ENCODE data around the gene CALML3. TPM values are rescaled to one million over a fixed set of nuclear protein-coding genes. Genes with fewer than 3 reads are reported as not detected.

Gene CALML3
- total RNA-seq, 1 experiment from 2014 or later = not detected

DNA sequence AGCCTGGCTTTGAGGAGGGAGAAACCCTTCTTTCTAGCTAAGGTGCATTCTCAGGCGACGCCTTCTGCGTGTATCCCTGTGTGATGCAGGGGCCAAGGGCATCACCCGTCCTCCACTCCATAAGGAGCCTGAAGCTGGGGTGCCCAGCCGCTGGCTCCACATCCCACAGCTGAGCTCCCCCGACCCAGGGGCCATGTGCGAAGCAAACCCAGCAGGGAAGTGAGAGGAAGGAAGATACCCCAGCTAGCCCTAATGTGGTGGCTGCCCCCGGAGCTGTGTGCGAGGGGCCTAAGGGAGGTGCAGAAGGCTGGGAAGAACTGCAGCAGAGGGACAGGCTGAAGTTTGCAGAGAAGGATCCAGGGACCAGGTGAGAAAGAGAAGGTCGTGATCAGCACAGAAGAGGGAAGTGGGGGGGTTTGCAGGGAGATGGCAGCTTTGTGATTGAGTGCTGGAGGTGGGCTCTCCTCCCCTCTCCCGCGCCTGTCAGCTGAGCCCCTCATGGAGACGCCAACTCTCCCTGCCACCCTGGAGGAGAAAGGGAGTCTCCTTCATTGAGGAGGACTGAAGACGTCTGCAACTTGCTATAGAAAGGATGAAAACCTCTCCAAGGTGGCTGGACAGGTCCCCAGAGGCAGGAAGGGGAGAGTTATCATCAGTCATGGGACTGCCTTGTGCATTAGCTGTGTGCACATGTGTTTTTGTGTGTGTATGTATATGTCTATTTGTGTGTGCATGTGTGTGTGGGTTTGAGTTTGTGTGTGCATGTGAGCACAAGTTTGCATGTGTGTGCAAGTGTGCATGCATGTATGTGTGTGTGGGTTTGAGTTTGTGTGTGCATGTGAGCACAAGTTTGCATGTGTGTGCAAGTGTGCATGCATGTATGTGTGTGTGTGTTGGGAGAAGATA is 21.9 kb upstream of the CALML3 start:
- in situ Hi-C loops (cut with HindIII; ENCODE audit: low pct_unique_long_range_greater_than_20kb, low sequenced_read_pairs) = no loop called here
- no peak for DNase-seq (ENCODE audit: low read depth)

DNA sequence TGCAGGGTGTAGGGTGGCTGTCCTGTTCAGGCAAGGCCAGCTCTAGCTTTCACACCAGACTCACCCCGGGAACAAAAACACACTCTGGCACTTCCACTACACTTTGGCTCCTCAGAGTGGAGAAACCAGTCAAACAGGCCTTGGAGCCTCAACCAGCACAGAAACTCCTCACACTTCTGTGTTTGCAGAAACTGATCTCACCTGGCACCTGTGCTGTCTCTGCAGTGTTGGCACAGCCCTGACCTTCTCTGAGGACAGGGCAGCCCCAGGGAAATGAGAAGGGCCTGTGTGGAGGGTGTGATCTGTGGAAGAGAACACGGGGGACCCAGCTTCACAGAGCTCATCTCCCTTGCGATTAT is 21.3 kb upstream of the CALML3 start:
- in situ Hi-C loops (cut with HindIII; ENCODE audit: low pct_unique_long_range_greater_than_20kb, low sequenced_read_pairs) = no loop called here
- DNase-seq (ENCODE audit: low read depth) = no peak

GRCh38 chr10:5504146-5505072 is 20.4 kb upstream of the CALML3 start:
- in situ Hi-C loops (cut with HindIII; ENCODE audit: low pct_unique_long_range_greater_than_20kb, low sequenced_read_pairs) = no loop called here
- no peak for DNase-seq (ENCODE audit: low read depth)

- no peak for DNase-seq (ENCODE audit: low read depth)
- in situ Hi-C loops (cut with HindIII; ENCODE audit: low pct_unique_long_range_greater_than_20kb, low sequenced_read_pairs) = no loop called here
Measured at GRCh38 chr10:5506246-5506645, 18.5 kb upstream of the CALML3 start.

- in situ Hi-C loops (cut with HindIII; ENCODE audit: low pct_unique_long_range_greater_than_20kb, low sequenced_read_pairs) = no loop called here
- DNase-seq (ENCODE audit: low read depth) = no peak
Measured at GRCh38 chr10:5506751-5507648, 17.8 kb upstream of the CALML3 start.

GRCh38 chr10:5507649-5508131 is 17.1 kb upstream of the CALML3 start:
- in situ Hi-C loops (cut with HindIII; ENCODE audit: low pct_unique_long_range_greater_than_20kb, low sequenced_read_pairs) = no loop called here
- no peak for DNase-seq (ENCODE audit: low read depth)

GRCh38 chr10:5508161-5508604 is 16.6 kb upstream of the CALML3 start:
- DNase-seq (ENCODE audit: low read depth) = no peak
- in situ Hi-C loops (cut with HindIII; ENCODE audit: low pct_unique_long_range_greater_than_20kb, low sequenced_read_pairs) = no loop called here

GRCh38 chr10:5508786-5509185 is 16.0 kb upstream of the CALML3 start:
- in situ Hi-C loops (cut with HindIII; ENCODE audit: low pct_unique_long_range_greater_than_20kb, low sequenced_read_pairs) = no loop called here
- no peak for DNase-seq (ENCODE audit: low read depth)

- no peak for DNase-seq (ENCODE audit: low read depth)
- in situ Hi-C loops (cut with HindIII; ENCODE audit: low pct_unique_long_range_greater_than_20kb, low sequenced_read_pairs) = no loop called here
Measured at GRCh38 chr10:5509236-5509635, 15.5 kb upstream of the CALML3 start.

- DNase-seq (ENCODE audit: low read depth) = no peak
- in situ Hi-C loops (cut with HindIII; ENCODE audit: low pct_unique_long_range_greater_than_20kb, low sequenced_read_pairs) = no loop called here
Measured at GRCh38 chr10:5509691-5510090, 15.1 kb upstream of the CALML3 start.

DNA sequence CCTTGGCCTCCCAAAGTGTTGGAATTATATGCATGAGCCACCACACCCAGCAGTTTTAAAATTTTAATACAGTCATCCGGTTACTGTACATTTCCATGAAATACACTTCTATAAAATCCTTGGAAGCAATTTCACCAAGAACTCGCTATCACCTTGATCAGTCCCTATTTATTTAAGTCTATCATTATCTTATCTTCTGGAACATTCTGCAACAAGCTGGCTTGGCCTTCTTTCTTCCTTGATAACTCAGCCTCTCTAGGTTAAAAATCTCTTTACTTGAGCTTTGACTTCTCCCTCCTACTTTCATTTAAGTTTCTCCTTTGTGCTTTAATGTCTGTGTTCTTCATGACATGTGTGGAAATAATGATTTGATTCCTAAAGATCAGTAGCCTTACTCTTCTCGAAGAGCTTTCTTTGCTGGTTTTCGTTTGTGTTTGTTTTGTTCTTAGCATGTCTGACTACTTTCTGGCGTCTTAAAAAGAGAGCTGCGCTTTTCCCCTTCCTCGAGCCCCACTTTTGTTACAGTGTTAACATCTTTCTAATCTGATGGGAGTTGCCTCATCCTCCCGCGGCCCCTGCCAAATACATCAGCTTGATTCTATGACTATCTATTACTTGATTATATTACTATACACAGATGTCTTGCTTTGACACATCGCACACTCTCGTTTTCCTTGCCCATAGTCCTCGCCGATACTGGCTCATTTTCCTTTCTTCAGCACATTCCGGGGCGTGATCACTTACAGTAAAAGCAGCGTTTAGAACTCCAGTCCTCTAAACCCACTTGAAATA is 14.3 kb upstream of the CALML3 start:
- in situ Hi-C loops (cut with HindIII; ENCODE audit: low pct_unique_long_range_greater_than_20kb, low sequenced_read_pairs) = no loop called here
- no peak for DNase-seq (ENCODE audit: low read depth)

DNA sequence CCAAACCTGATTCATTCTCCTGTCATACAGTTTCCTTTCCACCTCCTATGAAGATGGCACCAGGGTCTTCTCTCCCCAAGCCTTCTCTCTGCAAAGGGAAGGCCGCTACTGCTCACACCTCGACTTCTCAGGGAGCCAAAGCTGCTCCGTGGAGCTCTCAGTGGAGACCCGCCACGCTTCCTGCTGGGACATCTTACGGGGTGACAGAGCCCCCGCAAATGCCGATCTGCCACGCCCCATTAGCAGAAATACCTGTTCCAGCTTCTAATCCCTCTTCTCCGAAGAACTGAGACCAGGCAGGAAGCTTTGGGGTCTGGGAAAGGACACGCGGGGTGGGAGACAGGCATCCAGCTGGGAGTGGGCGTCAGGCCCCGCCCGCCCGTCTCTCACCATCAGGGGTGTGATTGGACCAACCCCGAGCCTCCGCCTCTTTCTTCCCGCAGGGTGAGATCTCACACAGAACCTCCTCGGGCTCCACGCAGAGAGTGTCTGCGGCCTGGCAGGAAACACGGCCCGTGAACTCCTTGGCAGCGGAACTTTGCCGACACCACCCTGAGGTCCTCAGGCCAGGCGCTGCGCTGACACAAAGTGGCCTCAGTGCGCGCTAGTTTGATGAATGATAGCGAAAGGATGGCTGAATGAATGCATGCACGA is 13.4 kb upstream of the CALML3 start:
- in situ Hi-C loops (cut with HindIII; ENCODE audit: low pct_unique_long_range_greater_than_20kb, low sequenced_read_pairs) = no loop called here

GRCh38 chr10:5511885-5512280 is 12.9 kb upstream of the CALML3 start:
- DNase-seq (ENCODE audit: low read depth) = no peak
- in situ Hi-C loops (cut with HindIII; ENCODE audit: low pct_unique_long_range_greater_than_20kb, low sequenced_read_pairs) = no loop called here

More for the DNA sequence above, 13.4 kb upstream of the CALML3 start:
- DNase-seq (ENCODE audit: low read depth) = no peak

GRCh38 chr10:5512331-5512730 is 12.4 kb upstream of the CALML3 start:
- in situ Hi-C loops (cut with HindIII; ENCODE audit: low pct_unique_long_range_greater_than_20kb, low sequenced_read_pairs) = no loop called here
- no peak for DNase-seq (ENCODE audit: low read depth)

DNA sequence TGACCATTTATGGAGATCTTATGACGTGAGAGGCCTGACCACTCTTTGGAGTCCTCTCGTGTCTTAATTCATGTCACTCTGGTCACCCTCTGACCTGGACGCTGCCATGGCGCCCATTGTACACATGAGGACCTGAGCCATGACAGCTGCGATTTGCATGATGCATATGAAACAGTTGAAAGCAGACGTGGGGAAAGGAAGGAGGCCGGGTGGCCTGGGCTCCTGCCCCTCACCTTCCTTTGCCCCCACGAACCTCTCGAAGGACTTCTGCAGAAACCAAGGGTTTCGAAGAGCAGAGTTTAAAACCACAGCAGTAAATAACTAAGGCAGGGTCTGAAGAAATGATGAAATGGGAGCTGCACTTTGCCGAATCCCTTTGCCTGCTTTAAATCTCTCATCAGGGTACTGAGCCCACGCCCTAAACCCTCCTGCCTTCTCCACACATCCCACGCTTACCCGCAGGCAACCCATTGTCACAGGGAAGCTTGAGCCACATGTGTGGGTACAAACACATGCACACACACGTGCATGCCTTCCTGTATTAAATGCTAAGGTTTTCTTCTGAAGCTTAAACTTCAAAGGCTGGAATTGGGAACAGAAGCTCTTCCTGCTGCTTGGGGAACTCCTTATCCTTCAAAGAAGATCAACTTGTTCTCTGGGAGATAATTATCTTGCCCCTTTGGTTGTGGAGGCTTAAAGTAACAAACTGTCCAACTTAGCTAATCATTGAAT is 11.7 kb upstream of the CALML3 start:
- DNase-seq (ENCODE audit: low read depth) = no peak
- in situ Hi-C loops (cut with HindIII; ENCODE audit: low pct_unique_long_range_greater_than_20kb, low sequenced_read_pairs) = no loop called here

- in situ Hi-C loops (cut with HindIII; ENCODE audit: low pct_unique_long_range_greater_than_20kb, low sequenced_read_pairs) = no loop called here
- no peak for DNase-seq (ENCODE audit: low read depth)
Measured at GRCh38 chr10:5514226-5514850, 10.4 kb upstream of the CALML3 start.

All from Caki2 (cell line).